HAP-1 (cell line): ENCODE data around the gene NOC4L.
"Not testable (repeated sequence)": the region's sequence is repeated elsewhere in the genome, so short reads cannot be mapped to it uniquely, and the experiment has no call there.

ENCODE experiments used
- DNase-seq, 2 experiments: peaks; one replicate each; pipeline ENCODE4 v3.0.0-alpha.2; 2016 to 2020; ENCODE audit warnings: low spot score in 2 of 2
- H3K27me3 ChIP-seq: fragments of 250-450 bp; sonication (Bioruptor Pico); 2 replicates; pipeline ENCODE4 v1.5.1; 2020; ENCODE audit warnings: low read depth, mild to moderate bottlenecking, moderate library complexity
- H3K36me3 ChIP-seq: fragments of 250-450 bp; sonication (Bioruptor Pico); replicated peaks from 2 replicates; pipeline ENCODE4 v1.5.1; 2020; ENCODE audit warnings: mild to moderate bottlenecking
- H3K4me1 ChIP-seq: fragments of 250-450 bp; sonication (Bioruptor Pico); 2 replicates; pipeline ENCODE4 v1.5.1; 2020; ENCODE audit warnings: mild to moderate bottlenecking
- H3K4me3 ChIP-seq: fragments of 250-450 bp; sonication (Bioruptor Pico); 2 replicates; pipeline ENCODE4 v1.5.1; 2020; ENCODE audit warnings: mild to moderate bottlenecking, moderate library complexity
- H3K9me3 ChIP-seq: fragments of 250-450 bp; sonication (Bioruptor Pico); 2 replicates; pipeline ENCODE4 v1.5.1; 2020; ENCODE audit warnings: mild to moderate bottlenecking, moderate library complexity
- in situ Hi-C: fragments of 300-500 bp; cut with MboI; formaldehyde crosslinking; loops from 3 replicates; pipeline ENCODE4 v1.14.3; 2020; ENCODE audit warnings: low sequenced_read_pairs, inconsistent platforms, mixed read lengths

Gene NOC4L

DNA sequence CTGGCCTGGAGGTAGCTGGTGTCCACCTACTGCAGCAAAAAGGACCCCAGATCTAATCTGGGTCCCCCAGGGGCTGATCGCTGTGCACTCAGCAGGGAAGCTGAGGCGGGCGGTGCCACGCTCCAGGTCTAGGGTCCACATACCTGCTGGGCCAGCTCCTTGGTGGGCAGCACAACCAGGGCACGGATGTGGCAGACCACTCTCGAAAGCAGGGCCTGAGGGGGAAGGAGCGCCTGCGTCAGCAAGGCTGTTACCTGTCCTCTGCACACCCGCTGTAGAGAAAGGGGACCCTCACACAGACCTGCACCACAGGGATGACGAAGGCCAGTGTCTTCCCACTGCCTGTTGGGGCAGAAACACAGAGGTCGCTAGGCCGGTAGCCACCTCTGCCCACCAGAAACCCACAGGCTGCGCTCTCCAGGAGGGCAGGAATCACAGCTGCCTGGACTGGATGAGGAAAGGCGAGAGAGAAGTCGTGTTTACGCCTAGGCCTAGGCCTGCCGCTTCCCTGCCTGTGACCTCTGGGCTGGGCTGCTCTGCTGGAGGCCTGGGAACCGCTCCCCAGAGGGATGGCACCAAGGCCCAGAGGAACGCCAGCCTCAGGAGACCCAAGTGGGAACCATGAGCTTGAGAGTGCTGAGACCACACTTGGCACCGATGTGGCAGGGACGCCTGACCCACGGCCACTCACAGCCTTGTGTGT, 2.1 kb upstream of the NOC4L start:
- H3K4me1 ChIP-seq = 0 out of 2 replicates have a peak, but pooled peaks cover 3% of the 10 kb centered on the region
- no peaks in the 10 kb centered on the region for H3K9me3 ChIP-seq
- in situ Hi-C loops = no loop called here
- no peak for DNase-seq
- H3K27me3 ChIP-seq = no peaks in the 10 kb centered on the region
- peaks cover 48% of the 10 kb centered on the region for H3K36me3 ChIP-seq
- H3K4me3 ChIP-seq = no peak overlapping the region

DNA sequence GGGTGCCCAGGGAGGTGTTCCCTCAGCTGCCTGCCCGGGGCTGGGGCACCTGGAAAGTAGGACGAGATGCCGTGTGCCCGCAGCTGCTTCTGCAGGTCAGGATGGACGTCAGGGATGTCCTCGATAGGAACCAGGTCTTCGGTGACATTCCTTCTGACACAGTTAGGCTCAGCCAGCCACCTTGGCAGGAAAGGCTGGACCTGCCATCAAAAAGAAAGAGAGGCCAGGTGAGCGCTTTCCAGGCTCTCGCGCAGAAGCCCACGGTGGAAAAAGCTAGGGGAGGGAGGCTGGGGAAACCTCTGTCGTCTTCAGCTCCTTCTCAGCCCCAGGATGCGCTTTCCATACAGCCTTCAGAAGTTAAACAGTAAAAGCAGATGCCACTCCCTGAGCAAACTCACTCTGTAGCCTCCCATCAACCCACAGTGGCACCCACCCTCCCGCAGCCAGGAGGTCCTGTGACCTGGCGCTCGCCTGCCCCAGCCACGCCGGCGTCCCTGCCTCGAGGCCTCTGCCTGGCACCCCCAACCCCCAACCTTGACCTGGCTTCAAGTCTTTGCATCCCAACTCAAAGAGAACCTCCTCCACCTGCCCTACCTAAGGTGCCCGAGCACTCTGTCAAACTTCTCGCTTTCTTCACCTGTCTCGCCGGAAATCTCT, 1.4 kb upstream of the NOC4L start:
- no peaks in the 10 kb centered on the region for H3K27me3 ChIP-seq
- in situ Hi-C loops = no loop called here
- H3K36me3 ChIP-seq = peaks cover 52% of the 10 kb centered on the region
- H3K4me3 ChIP-seq = peak overlapping the region; percentile 57
- no peak for DNase-seq
- H3K4me1 ChIP-seq = 0 out of 2 replicates have a peak, but pooled peaks cover 3% of the 10 kb centered on the region
- no peaks in the 10 kb centered on the region for H3K9me3 ChIP-seq

DNA sequence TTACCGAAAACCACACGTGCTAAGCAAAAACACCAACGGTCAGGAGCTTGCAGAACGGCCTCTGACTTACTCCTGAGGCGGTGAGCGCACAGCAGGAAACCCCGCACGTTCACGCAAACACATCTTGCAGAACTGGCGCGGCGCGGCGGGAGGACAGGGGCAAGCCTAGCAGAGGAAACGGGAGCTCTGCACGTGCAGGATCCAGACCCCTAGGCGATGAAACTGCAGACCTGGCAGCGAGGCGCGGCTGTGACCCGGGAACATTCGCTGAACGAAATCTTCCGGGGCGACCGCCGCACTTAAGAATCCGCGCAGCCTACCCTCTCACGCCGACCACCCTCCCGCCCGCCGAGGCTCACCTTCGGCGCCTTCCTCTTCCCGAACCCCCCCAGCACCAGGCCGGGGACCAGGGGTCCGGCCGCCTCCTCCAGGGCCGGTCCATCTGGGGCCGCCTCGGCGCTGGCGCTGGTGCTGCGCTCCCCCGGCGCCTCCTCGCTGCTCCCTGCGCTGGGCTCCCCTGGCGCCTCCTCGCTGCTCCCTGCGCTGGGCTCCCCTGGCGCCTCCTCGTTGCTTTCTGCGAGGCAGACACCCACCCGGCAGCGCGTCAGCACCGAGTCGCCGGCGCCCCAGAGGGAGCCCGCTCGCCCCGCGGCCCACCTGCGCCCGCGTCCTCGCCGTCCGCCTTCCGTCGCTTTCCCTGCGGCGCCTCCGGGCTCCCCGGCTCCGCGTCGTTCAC, 753 bp upstream of the NOC4L start:
- H3K9me3 ChIP-seq = no peaks in the 10 kb centered on the region
- 0 out of 2 replicates have a peak, but pooled peaks cover 3% of the 10 kb centered on the region for H3K4me1 ChIP-seq
- in situ Hi-C loops = no loop called here
- DNase-seq = no peak
- H3K36me3 ChIP-seq = peaks cover 56% of the 10 kb centered on the region
- no peaks in the 10 kb centered on the region for H3K27me3 ChIP-seq
- H3K4me3 ChIP-seq = peak overlapping the region; percentile 57

- no peaks in the 10 kb centered on the region for H3K9me3 ChIP-seq
- 0 out of 2 replicates have a peak, but pooled peaks cover 3% of the 10 kb centered on the region for H3K4me1 ChIP-seq
- no peaks in the 10 kb centered on the region for H3K27me3 ChIP-seq
- no peak for DNase-seq
- in situ Hi-C loops = no loop called here
- peaks cover 44% of the 10 kb centered on the region for H3K36me3 ChIP-seq
- H3K4me3 ChIP-seq = peak overlapping the region; percentile 79
These were observed 532 bp downstream of the NOC4L start for GRCh38 chr12:132144810-132145168.

- H3K36me3 ChIP-seq = peaks cover 39% of the 10 kb centered on the region
- in situ Hi-C loops = no loop called here
- no peaks in the 10 kb centered on the region for H3K9me3 ChIP-seq
- no peaks in the 10 kb centered on the region for H3K27me3 ChIP-seq
- no peak for DNase-seq
- H3K4me1 ChIP-seq = 0 out of 2 replicates have a peak, but pooled peaks cover 3% of the 10 kb centered on the region
- H3K4me3 ChIP-seq = peak overlapping the region; percentile 79
These were observed 1.1 kb downstream of the NOC4L start for GRCh38 chr12:132145334-132145733.

DNA sequence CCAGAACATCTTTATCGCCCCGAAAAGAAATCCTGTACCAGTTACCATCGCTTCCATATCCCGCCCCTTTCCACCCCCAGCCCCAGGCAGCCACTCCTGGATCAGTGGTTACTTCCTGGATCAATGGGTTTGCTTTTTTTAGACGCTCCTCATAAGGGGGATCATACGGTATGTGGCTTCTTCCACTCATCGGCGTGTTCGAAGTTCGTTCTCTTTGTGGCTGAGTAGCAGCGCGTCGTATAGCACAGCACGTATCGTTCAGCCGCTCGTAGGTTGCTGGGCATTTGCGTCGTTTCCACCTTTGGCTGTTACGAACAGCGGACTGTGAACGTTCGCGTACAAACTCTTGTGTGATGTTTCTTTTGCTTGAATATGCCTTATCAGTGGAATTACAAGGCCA, 1.8 kb downstream of the NOC4L start:
- Histone ChIP-seq H3K9me3 (no peaks in the 10 kb centered on the region), H3K4me1 (0 out of 2 replicates have a peak, but pooled peaks cover 3% of the 10 kb centered on the region), H3K4me3 (no peak overlapping the region), H3K27me3 (no peaks in the 10 kb centered on the region), H3K36me3 (peaks cover 31% of the 10 kb centered on the region)
- DNase-seq = no peak
- in situ Hi-C loops = no loop called here

DNA sequence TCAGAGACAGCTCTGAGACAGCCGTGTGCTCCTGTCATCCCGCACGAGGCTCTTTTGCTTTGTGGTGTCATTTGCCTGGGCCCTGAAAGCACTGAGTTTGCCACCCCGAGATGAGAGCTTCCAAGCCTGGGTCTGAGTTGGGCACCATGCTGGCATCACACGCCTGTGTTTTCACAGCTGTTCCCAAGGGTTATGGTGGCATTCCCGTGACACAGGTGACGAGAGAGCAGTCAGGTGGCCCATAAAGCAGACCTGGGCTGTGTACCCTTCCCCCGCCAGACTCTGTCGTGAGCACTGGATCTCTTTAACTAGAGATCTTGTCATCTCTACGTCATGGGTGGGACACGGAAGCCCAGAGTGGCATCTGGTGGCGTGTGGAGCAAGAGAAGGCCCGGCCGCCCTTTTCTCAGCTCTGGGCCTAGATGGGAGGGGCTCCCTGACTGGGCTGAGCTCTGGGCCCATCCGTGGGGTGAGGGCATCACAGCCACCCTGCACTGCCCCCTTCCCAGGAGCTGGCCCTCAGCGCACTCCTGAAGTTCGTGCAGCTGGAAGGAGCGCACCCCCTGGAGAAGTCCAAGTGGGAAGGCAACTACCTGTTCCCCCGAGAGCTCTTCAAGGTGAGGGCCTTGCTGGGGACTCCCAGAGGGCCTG, 2.6 kb downstream of the NOC4L start:
- Histone ChIP-seq H3K4me1 (0 out of 2 replicates have a peak, but pooled peaks cover 3% of the 10 kb centered on the region), H3K36me3 (peaks cover 30% of the 10 kb centered on the region), H3K9me3 (no peaks in the 10 kb centered on the region), H3K27me3 (no peaks in the 10 kb centered on the region), H3K4me3 (no peak overlapping the region)
- no peak for DNase-seq
- in situ Hi-C loops = no loop called here

GRCh38 chr12:132147423-132148367, 3.4 kb downstream of the NOC4L start:
- no peak for DNase-seq
- Histone ChIP-seq H3K4me1 (0 out of 2 replicates have a peak, but pooled peaks cover 3% of the 10 kb centered on the region), H3K9me3 (no peaks in the 10 kb centered on the region), H3K4me3 (no peak overlapping the region), H3K27me3 (no peaks in the 10 kb centered on the region), H3K36me3 (peaks cover 26% of the 10 kb centered on the region)
- in situ Hi-C loops = no loop called here

GRCh38 chr12:132148368-132149045, 4.2 kb downstream of the NOC4L start:
- Histone ChIP-seq H3K9me3 (no peaks in the 10 kb centered on the region), H3K4me1 (no peaks in the 10 kb centered on the region), H3K4me3 (no peak overlapping the region), H3K27me3 (no peaks in the 10 kb centered on the region), H3K36me3 (peaks cover 25% of the 10 kb centered on the region)
- DNase-seq = no peak
- in situ Hi-C loops = no loop called here

DNA sequence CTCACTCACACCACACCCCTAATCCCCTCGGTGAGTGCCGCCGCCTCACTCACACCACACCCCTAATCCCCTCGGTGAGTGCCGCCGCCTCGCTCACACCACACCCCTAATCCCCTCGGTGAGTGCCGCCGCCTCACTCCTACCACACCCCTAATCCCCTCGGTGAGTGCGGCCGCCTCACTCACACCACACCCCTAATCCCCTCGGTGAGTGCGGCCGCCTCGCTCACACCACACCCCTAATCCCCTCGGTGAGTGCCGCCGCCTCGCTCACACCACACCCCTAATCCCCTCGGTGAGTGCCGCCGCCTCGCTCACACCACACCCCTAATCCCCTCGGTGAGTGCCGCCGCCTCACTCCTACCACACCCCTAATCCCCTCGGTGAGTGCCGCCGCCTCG, 5.3 kb downstream of the NOC4L start:
- DNase-seq, H3K9me3 ChIP-seq, H3K4me3 ChIP-seq, H3K4me1 ChIP-seq, in situ Hi-C loops, H3K27me3 ChIP-seq: not testable (repeated sequence)
- peaks cover 25% of the 10 kb centered on the region for H3K36me3 ChIP-seq

- Histone ChIP-seq H3K36me3 (peaks cover 25% of the 10 kb centered on the region), H3K4me1 (no peaks in the 10 kb centered on the region), H3K9me3 (no peaks in the 10 kb centered on the region), H3K4me3 (no peak overlapping the region), H3K27me3 (no peaks in the 10 kb centered on the region)
- DNase-seq = no peak
- in situ Hi-C loops = loop anchor here (5.0 to 25.0 kb wide), 2 partner anchors 267 to 412 kb away; no protein-coding TSS in a partner anchor
These were observed 6.5 kb downstream of the NOC4L start for GRCh38 chr12:132150780-132151144.

DNA sequence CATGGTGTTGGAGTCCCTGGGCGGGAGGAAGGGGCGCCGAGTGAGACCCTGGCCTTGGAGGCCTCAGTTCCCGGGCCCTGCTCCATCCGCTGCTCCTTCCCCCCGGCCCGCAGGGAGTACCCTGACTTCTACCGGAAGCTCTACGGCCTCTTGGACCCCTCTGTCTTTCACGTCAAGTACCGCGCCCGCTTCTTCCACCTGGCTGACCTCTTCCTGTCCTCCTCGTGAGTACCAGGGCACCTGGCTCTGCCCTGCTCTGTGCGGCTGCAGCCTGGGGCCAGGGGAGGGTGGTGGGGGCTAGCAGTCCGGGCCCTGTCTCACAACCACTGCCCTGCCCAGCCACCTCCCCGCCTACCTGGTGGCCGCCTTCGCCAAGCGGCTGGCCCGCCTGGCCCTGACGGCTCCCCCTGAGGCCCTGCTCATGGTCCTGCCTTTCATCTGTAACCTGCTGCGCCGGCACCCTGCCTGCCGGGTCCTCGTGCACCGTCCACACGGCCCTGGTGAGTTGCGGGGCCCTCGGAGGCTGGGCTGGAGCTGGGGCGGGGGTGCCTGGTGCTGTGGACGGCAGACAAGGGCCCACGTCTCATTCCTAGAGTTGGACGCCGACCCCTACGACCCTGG, 7.0 kb downstream of the NOC4L start:
- no peaks in the 10 kb centered on the region for H3K4me1 ChIP-seq
- no peak for DNase-seq
- in situ Hi-C loops = loop anchor here (5.0 to 25.0 kb wide), 2 partner anchors 266 to 411 kb away; no protein-coding TSS in a partner anchor
- peaks cover 24% of the 10 kb centered on the region for H3K36me3 ChIP-seq
- no peaks in the 10 kb centered on the region for H3K27me3 ChIP-seq
- no peaks in the 10 kb centered on the region for H3K9me3 ChIP-seq
- no peak overlapping the region for H3K4me3 ChIP-seq
